ENCODE results near the gene JAK2.
A peak's percentile ranks its signal among the peaks of the same experiment; 100 is the strongest.
"Not testable (repeated sequence)": the region's sequence is repeated elsewhere in the genome, so short reads cannot be mapped to it uniquely, and the experiment has no call there.

The JAK2 gene

DNA sequence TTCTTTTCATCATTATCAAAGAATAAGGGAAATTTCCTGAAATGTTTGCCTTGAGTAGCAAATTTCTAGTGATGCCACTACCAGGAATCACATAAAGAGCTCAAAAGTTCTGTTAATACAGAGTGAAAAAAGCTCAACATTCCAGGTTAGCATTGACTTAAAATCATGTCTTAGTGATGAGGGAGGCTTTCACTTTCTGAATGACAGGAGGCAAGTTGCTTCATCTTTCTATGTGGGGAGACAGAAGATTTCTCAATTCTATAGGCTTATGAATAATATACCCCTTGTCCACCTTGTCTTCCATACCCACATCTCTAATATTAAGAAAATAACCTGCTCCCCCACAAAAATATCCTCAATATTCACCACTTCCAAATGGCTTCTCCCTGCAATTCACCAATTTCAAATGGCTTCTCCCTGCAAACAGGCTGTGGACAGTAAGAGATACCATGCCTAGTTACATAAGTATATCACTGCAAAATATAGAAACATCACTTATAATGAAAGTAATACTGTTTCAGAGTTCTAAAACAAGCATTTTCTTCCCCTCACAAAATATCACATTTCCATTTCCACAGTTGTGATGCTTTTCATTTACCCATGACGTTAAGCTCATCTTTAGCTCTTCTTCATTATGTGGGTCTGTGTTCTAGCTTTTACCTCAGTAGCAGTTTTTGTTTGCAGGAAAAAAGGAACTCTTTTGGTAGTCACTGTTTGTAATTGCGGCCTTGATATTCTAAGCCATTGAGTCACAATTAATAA is 2.2 kb upstream of the JAK2 start:
- DNase-seq: no peak

DNA sequence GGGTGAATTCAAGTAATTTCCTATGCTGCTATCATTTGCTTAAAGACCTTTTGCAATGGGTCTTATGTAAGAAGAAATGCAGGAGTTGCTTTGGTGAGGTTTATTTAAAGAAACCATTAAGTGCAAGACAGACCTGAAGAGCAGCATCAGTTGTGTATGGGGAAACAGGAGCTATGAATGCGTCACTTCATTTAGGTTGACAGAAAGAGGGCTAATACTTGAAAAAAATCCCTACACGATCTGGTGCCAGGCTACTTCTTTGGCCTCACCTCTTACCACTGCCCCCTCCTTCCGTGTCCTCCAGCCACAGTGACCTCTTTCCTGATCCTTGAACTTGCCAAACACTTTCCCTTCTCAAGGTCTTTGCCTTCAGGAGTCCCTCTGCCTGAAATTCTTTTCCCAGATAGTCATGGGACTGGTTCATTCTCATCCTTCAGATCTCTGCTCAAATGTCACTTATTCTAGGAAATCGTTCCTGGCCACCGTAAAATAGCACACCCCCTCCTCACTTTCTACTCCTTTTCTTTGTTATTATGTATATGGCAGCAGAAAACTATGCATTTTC is 1.4 kb upstream of the JAK2 start:
- DNase-seq: no peak

DNA sequence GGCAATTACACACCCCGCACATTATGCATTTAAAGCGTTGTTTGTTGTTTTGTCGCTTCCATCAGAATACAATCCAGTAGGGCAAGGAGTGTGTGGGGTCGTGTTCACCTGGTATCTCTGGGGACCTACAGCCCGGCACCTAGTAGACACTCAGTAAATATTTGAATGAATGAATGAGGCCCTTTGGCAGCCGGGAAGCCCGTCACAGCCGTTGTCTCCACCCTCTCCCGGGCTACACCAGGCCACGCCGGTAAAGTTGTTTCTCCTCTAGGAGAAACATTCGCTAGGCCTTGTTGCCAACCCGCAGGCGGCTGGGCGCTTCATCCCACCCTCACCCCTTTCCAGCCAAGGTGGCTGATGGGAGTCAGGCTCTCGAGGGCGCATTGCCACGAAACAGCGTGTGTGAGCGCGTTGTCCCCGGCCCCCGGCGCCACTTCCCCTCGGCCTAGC is 876 bp upstream of the JAK2 start:
- no peak for DNase-seq

DNA sequence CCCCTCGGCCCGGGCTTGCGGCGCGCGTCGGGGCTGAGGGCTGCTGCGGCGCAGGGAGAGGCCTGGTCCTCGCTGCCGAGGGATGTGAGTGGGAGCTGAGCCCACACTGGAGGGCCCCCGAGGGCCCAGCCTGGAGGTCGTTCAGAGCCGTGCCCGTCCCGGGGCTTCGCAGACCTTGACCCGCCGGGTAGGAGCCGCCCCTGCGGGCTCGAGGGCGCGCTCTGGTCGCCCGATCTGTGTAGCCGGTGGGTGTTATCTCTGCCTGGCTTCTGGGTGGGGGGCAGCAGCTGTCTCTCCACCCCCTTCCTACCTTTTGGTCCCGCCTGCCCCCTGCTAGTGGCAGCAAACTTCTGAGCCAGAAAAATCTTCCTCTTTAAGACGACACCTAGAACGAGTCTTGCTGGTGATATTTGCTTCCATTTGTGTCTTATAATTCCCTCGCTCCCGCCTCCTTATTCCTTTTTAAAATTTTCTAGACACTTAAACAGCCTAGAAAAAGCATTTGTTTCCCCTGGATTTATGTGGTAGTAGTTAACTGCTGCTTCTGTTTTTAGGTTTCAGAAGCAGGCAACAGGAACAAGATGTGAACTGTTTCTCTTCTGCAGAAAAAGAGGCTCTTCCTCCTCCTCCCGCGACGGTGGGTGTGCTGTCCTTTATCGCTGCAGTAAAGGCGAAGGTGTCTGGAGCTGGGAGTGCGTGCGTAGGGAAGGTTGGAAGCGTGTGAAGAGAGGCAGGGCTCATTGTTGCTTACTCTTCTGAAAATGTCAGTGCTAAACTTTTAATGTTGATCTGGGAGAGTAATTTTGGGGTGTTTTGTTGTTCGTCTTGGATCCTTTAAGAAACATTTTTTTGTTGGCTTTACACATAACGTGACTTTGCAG is 554 bp downstream of the JAK2 start:
- no peak for DNase-seq

DNA sequence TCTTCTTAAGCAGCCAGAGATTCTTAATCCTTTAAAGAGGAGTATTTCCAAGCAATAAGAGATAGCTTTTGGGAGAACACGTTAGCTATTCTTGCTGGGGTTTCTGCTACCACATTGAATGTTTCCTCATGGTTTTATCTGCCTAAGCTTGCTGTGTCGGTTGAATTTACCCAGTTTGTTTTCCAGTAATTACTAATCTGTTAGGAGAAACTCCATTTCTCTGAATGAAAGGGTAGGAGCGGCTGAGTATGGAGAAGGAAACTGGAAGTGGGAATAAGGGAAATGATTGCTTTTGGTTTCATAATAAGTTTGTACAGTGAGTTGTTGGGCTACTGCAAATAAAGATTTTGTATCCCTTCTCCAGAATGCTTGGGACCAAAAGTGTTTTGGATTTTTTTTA is 1.2 kb downstream of the JAK2 start:
- DNase-seq: no peak

DNA sequence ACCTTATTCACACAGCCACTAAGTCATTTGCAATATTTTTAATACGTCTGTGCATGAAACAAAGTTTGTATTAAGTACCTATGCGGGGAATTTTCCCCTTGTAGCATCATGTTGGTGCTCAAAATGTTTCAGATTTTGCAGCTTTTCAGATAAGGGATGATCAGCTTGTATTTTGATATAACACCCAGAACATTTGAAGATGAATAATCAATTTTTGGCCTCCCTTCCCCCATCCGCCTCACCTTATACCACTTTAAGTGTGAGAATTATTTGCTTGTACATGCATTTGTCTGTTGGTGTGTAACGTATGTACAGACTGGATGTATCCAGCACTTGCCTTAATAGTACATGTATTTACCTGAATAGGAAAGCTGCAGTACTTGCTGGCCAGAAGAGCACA is 1.7 kb downstream of the JAK2 start:
- DNase-seq: no peak

DNA sequence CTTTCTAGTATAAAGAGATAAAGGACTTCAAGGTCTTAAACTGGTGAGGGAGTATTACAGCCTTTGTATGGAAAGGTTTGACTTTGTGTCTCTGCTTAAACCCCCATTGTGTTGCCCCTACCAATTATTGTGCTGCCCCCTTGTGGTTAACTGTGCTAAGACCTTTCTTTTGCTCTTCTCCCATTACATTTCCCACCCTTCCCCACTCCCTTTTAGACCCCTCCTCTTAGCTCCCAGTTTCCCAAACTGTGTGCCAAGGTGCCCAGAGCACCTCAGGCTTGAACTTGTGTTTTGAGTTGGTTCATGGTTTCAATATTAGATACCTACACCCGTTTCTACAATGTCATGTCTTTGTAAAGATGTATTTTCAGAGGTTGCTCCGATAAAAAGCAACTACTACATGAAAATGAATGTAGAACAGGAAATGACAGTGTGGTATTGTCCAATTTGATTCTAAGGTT is 2.9 kb downstream of the JAK2 start:
- peak; percentile 26 for DNase-seq

DNA sequence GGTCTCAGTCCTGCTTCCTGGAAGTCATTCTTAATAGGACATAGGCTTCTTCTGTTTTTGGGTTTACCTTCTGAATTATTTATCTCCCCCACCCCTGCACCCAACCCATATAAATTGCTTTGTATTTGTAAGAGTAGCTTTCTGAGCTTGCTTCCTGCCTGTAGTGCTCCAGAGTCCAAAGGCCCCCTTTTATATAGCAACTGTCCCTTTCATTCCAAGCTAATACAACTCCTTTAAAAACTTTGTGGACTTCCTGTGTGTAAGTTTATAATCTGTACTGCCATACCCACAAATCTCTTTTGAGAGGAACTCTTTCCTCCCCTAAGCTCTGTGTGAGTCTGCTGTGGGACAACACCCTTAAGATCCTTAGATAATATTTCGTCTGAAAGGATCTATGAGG is 7.8 kb downstream of the JAK2 start:
- DNase-seq: no peak

DNA sequence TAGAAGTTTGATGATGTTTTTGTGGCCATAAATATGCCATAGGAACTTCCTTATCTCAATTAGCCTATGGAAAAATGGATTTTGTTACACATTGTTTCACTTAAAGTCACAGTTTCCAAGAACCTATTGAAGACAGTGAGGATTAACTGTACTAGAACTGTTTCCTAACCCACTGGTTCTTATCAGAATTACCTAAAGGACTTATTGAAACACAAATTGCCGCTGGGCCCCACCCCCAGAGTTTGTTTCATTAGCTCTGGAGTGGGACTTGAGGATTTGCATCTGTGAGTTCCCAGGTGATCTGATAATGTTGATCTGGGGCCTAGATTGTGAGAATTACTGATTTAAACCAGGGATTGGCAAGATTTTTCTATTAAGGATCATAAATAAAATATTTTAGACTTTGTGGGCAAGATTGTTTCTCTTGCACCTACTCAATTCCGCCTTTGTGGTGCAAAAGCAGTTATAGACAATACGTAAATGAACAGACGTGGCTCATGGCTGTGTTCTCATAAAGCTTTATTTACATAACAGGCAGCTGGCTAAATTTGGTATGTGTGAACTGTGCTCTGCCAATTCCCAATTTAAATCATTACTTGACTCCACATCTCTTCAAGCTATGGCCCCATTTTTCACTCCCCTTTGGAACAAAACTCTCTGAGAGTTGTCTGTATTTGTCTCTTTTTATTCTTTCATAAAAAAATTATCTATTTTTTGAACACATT is 9.3 kb downstream of the JAK2 start:
- DNase-seq: no peak

DNA sequence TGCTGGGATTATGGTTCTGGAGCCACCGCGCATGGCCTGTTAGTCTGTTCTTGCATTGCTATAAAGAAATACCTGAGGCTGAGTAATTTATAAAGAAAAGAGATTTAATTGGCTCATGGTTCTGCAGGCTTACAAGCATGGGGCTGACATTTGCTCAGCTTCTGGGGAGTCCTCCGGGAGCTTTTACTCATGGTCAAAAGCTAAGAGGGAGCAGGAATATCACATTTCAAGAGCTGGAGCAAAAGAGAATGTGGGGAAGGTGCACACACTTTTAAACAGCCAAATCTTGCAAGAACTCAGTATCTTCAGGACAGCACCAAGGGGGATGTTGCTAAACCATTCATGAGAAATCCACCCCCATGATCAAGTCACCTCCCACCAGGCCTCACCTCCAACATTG is 12.1 kb downstream of the JAK2 start:
- no peak for DNase-seq

DNA sequence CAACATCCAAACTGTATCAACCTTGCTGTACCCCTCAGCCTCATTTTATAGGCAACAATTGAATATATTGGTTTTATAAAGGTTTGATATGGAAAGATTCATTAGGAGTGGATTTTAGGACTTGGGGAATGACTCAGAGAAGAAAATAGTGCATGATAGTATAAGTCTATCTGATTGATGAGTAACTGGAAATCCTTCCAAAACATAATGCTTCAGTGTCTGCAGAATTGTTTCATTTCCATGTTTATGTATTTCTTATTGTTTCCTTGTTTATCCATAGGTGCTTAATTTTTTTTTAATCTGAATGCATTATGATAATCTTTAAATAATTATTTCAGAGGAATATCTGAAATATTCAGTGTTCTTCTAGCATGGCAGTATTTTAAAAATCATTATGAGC is 12.6 kb downstream of the JAK2 start:
- no peak for DNase-seq

DNA sequence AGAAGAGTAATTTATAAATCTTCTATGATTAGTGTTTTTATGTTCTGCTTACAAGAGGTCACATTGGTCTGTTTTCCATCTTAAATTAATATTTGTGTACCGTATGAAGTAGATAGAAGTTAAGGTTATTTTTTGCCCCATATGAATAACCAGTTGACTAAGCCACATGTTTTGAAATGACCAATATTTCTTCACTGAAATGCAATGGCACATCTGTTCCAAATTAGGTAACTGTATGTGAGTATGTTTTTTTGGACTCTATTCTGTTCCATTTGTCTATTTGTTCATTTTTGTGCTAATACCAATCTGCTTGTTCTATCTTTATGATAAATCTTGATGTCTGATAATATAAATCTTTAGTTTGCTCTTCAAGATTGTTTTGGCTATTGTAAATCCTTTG is 17.7 kb downstream of the JAK2 start:
- no peak for DNase-seq

DNA sequence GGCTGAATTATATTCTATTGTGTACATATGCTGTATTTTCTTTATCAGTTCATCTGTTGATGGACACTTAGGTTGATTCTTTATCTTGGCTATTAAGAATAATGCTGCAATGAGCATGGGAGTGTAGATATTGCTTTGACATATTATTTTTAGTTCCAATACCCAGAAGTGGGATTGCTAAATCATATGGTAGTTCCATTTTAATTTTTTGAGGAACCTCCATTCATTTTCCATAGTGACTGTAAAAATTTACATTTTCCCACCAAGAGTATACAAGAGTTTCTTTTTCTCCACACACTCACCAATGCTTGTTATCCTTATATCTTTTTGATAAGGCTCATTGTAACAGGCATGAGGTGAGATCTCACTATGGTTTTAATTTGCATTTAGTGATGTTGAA is 19.4 kb downstream of the JAK2 start:
- DNase-seq: no peak

DNA sequence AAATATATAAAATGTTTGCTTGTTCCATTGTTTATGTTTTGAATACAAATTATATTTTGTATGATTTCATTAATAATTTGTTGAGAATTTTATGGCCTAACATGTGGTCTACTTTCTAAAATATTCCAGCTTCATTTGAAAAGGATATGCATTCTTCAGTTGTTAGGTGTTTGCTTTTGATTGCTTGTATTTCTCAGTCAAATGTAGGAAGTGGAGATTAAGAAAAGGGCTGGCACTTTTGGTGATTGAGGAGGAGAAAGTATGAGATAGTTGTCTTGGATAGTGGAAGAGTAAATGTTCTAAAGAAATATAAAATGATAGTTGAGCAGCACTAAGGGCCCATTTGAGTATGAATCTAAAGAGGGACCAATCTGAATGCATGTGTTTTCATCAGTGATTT is 23.1 kb downstream of the JAK2 start:
- no peak for DNase-seq

DNA sequence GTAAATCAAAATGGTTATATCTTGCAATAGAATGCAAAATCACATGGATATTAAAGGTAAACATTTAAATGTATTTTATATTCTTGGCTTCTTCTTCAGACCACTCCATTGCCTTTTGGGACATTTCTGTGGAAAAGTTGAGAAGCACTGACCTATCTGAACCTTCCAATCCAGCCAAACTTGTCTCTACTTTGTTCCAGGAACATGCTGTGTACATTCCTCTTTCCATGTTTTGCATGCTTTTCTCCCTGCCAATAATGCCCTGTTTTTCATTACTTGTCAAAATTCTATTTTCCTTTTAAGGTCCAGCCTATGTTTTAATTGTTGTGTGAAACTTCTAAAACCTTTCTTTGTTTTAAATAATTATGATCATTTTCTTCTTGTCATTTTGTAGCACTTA is 28.3 kb downstream of the JAK2 start:
- no peak for DNase-seq

DNA sequence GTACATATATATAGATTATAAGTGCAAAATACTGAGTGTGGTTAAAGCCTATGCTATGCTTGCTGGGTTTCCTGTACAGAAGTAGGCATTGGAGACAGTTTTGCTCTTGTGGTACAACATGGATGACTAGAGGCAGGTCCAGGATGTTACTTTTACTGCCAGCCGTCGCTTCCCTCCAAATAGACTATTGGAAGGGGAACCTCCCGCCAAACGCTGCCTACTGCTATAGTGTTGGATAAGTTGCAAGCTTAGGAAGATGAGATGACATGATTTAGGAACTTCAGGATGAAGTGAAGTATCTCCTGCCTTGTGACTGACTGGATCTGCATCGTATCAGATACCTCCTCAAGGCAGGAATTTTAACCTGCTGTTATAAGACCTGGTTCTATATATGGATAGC is 30.9 kb downstream of the JAK2 start:
- DNase-seq: no peak

DNA sequence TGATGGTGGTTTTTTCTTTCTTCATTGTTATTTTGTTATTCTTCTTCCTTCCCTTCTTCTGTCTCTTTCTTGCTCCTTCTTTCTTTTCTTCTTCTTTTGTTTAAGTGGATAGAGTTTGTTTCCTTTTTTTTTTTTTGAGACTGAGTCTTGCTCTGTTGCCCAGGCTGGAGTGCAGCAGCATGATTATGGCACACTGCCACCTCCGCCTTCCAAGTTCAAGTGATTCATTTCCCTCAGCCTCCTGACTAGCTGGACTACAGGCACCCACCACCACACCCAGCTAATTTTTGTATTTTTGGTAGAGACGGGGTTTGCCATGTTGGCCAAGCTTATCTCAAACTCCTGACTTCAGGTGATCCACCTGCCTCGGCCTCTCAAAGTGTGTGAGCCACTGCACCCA is 40.3 kb downstream of the JAK2 start:
- DNase-seq: no peak

DNA sequence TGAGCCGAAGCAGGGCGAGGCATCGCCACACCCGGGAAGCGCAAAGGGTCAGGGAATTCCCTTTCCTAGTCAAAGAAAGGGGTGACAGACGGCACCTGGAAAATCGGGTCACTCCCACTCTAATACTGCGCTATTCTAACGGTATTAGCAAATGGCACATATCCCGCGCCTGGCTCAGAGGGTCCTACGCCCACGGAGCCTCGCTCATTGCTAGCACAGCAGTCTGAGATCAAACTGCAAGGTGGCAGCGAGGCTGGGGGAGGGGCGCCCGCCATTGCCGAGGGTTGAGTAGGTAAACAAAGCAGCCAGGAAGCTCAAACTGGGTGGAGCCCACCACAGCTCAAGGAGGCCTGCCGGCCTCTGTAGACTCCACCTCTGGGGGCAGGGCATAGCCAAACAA is 46.9 kb downstream of the JAK2 start:
- DNase-seq: not testable (repeated sequence)

DNA sequence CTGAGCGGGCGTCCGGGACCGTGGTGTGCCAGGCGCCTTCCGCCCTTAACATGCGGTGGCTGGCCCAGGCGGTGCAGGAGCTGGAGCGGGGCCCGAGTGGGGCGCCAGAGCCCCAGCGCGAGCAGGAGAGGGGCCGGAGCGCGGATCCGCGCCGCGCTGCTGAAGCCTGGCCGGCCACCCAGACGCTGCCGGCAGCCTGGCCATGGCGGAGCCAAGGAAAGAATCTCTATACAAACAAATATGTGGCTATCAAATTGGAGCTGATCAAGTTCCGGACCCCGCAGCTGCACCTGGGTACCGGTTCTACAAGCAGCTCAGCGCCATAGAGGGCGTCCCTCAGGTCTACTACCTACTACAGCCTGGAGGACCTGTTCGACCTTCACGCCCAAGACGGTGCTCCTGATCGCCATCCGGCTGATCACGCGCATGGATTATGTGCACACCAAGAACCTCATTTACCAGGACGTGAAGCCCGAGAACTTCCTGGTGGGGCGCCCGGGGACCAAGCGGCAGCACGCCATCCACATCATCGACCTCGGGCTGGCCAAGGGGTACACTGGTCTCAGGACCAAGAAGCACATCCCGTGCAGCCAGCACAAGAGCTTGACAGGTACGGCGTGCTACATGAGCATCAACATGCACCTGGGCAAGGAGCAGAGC is 55.8 kb downstream of the JAK2 start:
- no peak for DNase-seq

DNA sequence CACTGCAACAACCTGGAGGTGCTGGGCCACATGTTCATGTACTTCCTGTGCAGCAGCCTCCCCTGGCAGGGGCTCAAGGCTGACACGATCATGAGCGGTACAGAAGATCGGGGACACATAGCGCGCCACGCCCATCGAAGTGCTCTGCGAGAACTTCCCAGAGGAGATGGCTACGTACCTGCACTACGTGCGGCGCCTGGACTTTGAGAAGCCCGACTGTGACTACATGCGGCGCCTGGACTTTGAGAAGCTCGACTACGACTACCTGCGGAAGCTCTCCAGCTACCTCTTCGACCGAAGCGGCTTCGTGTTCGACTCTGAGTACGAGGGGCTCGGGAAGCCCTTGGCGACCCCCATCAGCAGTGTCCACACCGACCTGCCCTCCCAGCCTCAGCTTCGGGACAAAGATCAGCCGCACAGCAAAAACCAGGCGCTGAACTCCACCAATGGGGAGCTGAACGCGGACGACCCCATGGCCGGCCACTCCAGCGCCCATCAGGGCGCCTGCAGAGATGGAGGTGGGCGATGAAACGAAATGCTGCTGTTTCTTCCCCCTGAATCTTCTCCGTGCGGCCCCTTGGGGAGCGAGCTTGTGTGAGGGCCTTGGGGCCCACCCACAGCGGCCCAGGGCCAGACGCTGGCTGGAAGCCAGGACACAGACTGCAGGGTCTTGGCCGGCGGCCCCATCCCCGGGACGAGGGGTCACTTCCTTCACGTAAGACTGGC is 56.5 kb downstream of the JAK2 start:
- no peak for DNase-seq

DNA sequence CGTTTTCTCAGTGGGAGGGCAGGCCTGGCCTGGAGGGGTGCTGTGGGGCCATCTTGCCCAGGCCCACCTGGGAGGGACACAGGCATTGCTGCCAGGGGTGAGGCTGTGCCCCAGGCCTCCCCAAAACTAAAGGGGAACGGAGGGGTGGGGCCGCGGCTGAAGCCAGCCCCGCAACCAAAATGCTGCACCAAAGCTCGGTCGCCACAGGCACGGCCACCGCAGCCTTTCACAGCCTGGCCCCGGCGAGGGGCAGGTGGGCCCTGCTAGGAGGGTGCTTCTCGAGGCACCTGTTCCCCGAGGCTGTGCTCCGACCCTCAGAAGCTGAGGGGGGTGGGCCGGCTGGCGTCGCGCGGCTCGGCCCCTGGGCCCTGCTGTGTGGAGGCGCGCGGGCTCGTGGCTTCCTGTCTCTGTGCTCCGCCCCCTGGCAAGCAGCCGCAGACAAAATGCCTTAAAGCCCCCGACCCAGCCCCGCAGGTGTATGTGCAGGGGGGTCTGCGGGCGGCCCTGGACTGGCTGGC is 57.6 kb downstream of the JAK2 start:
- no peak for DNase-seq

DNA sequence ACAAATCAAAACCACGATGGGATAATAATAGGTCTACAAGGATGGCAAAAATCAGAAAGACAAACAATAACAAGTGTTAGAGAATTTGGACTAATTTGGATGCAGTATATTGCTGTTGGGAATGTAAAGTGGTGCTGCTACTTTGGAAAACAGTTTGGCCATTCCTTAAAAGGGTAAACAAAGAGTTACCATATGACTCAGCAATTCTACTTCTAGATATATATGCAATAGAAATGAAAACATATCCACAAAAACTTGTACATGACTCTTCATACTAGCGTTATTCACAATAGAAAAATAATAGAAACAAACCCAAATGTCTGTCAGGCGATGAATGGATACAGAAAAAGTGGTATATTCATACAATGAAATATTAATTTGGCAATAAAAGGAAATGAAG is 58.3 kb downstream of the JAK2 start:
- DNase-seq: no peak
